ENCODE measurements around the gene ERLIN1.
"Not testable (repeated sequence)": the region's sequence is repeated elsewhere in the genome, so short reads cannot be mapped to it uniquely, and the experiment has no call there.

Gene ERLIN1

GRCh38 chr10:100133801-100134200 is 52.0 kb downstream of the ERLIN1 start:
- DNase-seq (ENCODE audit: low read depth, low spot score), result no peak

GRCh38 chr10:100132427-100132826 is 53.4 kb downstream of the ERLIN1 start:
- DNase-seq (ENCODE audit: low read depth, low spot score), result no peak

GRCh38 chr10:100131571-100131970 is 54.3 kb downstream of the ERLIN1 start:
- no peak for DNase-seq (ENCODE audit: low read depth, low spot score)

GRCh38 chr10:100130831-100131230 is 55.0 kb downstream of the ERLIN1 start:
- no peak for DNase-seq (ENCODE audit: low read depth, low spot score)

GRCh38 chr10:100129424-100129823 is 56.4 kb downstream of the ERLIN1 start:
- no peak for DNase-seq (ENCODE audit: low read depth, low spot score)

GRCh38 chr10:100128951-100129350 is 56.9 kb downstream of the ERLIN1 start:
- DNase-seq (ENCODE audit: low read depth, low spot score), result no peak

GRCh38 chr10:100125335-100125734 is 60.5 kb downstream of the ERLIN1 start:
- DNase-seq (ENCODE audit: low read depth, low spot score), result not testable (repeated sequence)

GRCh38 chr10:100124097-100124496 is 61.7 kb downstream of the ERLIN1 start:
- no peak for DNase-seq (ENCODE audit: low read depth, low spot score)

- DNase-seq (ENCODE audit: low read depth, low spot score), result no peak
Measured at GRCh38 chr10:100122780-100123179, 63.0 kb downstream of the ERLIN1 start.

- DNase-seq (ENCODE audit: low read depth, low spot score), result no peak
Measured at GRCh38 chr10:100120550-100120949, 65.3 kb downstream of the ERLIN1 start.

- DNase-seq (ENCODE audit: low read depth, low spot score), result no peak
Measured at GRCh38 chr10:100119726-100120125, 66.1 kb downstream of the ERLIN1 start.

GRCh38 chr10:100114976-100115770 is 70.7 kb downstream of the ERLIN1 start:
- peak; percentile 23 for DNase-seq (ENCODE audit: low read depth, low spot score)

- DNase-seq (ENCODE audit: low read depth, low spot score), result no peak
Measured at GRCh38 chr10:100114460-100114859, 71.4 kb downstream of the ERLIN1 start.

GRCh38 chr10:100109670-100110069 is 76.2 kb downstream of the ERLIN1 start:
- DNase-seq (ENCODE audit: low read depth, low spot score), result no peak

- DNase-seq (ENCODE audit: low read depth, low spot score), result no peak
Measured at GRCh38 chr10:100106865-100107264, 79.0 kb downstream of the ERLIN1 start.

- DNase-seq (ENCODE audit: low read depth, low spot score), result no peak
Measured at GRCh38 chr10:100104300-100104699, 81.5 kb downstream of the ERLIN1 start.

GRCh38 chr10:100103581-100103980 is 82.2 kb downstream of the ERLIN1 start:
- no peak for DNase-seq (ENCODE audit: low read depth, low spot score)

GRCh38 chr10:100101192-100102076 is 84.4 kb downstream of the ERLIN1 start:
- no peak for DNase-seq (ENCODE audit: low read depth, low spot score)

- peak; percentile 30 for DNase-seq (ENCODE audit: low read depth, low spot score)
Measured at GRCh38 chr10:100100651-100101184, 85.1 kb downstream of the ERLIN1 start.
